ENCODE results near the gene PPP1R27.

The PPP1R27 gene

GRCh38 chr17:81819708-81820107 is 15.1 kb downstream of the PPP1R27 start:
- DNase-seq = no peak

- DNase-seq = no peak
Measured at GRCh38 chr17:81817758-81818147, 17.1 kb downstream of the PPP1R27 start.

- DNase-seq = no peak
Measured at GRCh38 chr17:81815646-81815986, 19.2 kb downstream of the PPP1R27 start.

- no peak for DNase-seq
Measured at GRCh38 chr17:81814748-81815645, 19.9 kb downstream of the PPP1R27 start.

GRCh38 chr17:81813861-81814683 is 20.8 kb downstream of the PPP1R27 start:
- DNase-seq = no peak

GRCh38 chr17:81813371-81813684 is 21.5 kb downstream of the PPP1R27 start:
- DNase-seq = no peak

- DNase-seq = no peak
Measured at GRCh38 chr17:81812571-81813370, 22.1 kb downstream of the PPP1R27 start.

GRCh38 chr17:81811705-81812570 is 22.9 kb downstream of the PPP1R27 start:
- no peak for DNase-seq

- DNase-seq = no peak
Measured at GRCh38 chr17:81810892-81811704, 23.8 kb downstream of the PPP1R27 start.

GRCh38 chr17:81810476-81810875 is 24.4 kb downstream of the PPP1R27 start:
- no peak for DNase-seq

- no peak for DNase-seq
Measured at GRCh38 chr17:81809556-81809998, 25.3 kb downstream of the PPP1R27 start.

- DNase-seq = no peak
Measured at GRCh38 chr17:81808778-81809555, 25.9 kb downstream of the PPP1R27 start.

- no peak for DNase-seq
Measured at GRCh38 chr17:81807839-81808238, 27.0 kb downstream of the PPP1R27 start.

- no peak for DNase-seq
Measured at GRCh38 chr17:81807210-81807719, 27.6 kb downstream of the PPP1R27 start.

- no peak for DNase-seq
Measured at GRCh38 chr17:81806461-81807209, 28.2 kb downstream of the PPP1R27 start.

- no peak for DNase-seq
Measured at GRCh38 chr17:81805707-81806460, 29.0 kb downstream of the PPP1R27 start.

- DNase-seq = no peak
Measured at GRCh38 chr17:81804559-81805399, 30.1 kb downstream of the PPP1R27 start.

Data from stimulated activated CD4-positive, alpha-beta T cell treated with anti-CD3 and anti-CD28 coated beads, Interleukin-2, amount 100 ng/mL, for 24 hours (primary cell).